OCI-LY7 (cell line): ENCODE measurements around the gene RFX2.

Source experiments
- CTCF ChIP-seq: fragments of 200-600 bp; sonication (generic); conservative IDR thresholded peaks from 2 replicates; pipeline ENCODE4 v1.5.1; 2014; ENCODE audit warnings: mild to moderate bottlenecking, antibody characterized with exemption, low read length, moderate library complexity, mixed read lengths
- EZH2phosphoT487 ChIP-seq: fragments of 200-600 bp; sonication (generic); IDR thresholded peaks from 2 replicates; pipeline ENCODE4 v1.6.1; 2018; ENCODE audit warnings: low read depth, borderline replicate concordance, mild to moderate bottlenecking, mixed run types, antibody characterized with exemption, low read length, moderate library complexity, mixed read lengths

GRCh38 chr19:5973867-5974635 is 136.2 kb downstream of the RFX2 start:
- no peak for TF ChIP-seq CTCF
- no peak for TF ChIP-seq EZH2phosphoT487
